OCI-LY7 (cell line): Measurements from ENCODE around the gene PACS2. TPM values are rescaled to one million over a fixed set of nuclear protein-coding genes. Genes with fewer than 3 reads are reported as not detected.
A peak's percentile ranks its signal among the peaks of the same experiment; 100 is the strongest.

ENCODE experiments used
- BruUV-seq: library from RNA; stranded (reverse); fragments of 400-500 nt; replicated peaks from 2 replicates; lab custom pipeline; 2021; lab: Mats Ljungman, UMichigan
- CTCF ChIA-PET: fragments of 300-600 bp; sonication (Branson Sonifier 250); formaldehyde crosslinking; loops from one replicate; lab custom pipeline; 2022; ENCODE audit warnings: antibody characterized with exemption; ENCODE audit not compliant: unreplicated experiment; lab: Charles Lee
- POLR2A ChIA-PET: fragments of 300-600 bp; sonication (Branson Sonifier 250); formaldehyde crosslinking; loops from one replicate; lab custom pipeline; 2022; ENCODE audit warnings: antibody characterized with exemption; lab: Charles Lee
- DNase-seq: peaks from one replicate; pipeline ENCODE4 v3.0.0-alpha.2; 2015; ENCODE audit warnings: low spot score
- H2AFZ ChIP-seq: fragments of 200-600 bp; sonication (generic), shearing (Covaris generic); 2 replicates; pipeline ENCODE4 v1.6.1; 2014; ENCODE audit warnings: mild to moderate bottlenecking, antibody characterized with exemption, low read length, moderate library complexity
- H3K27ac ChIP-seq: fragments of 200-600 bp; sonication (generic); 2 replicates; pipeline ENCODE4 v1.5.1; 2014; ENCODE audit warnings: mixed run types, low read depth, mild to moderate bottlenecking, moderate library complexity, low read length, inconsistent platforms; ENCODE audit not compliant: poor library complexity, severe bottlenecking
- H3K36me3 ChIP-seq: fragments of 200-600 bp; sonication (generic); 2 replicates; pipeline ENCODE4 v1.6.1; 2014; ENCODE audit warnings: mild to moderate bottlenecking, antibody characterized with exemption, low read length, moderate library complexity, mixed read lengths; ENCODE audit not compliant: insufficient read depth
- H3K4me1 ChIP-seq: fragments of 200-600 bp; sonication (generic); 2 replicates; pipeline ENCODE4 v1.5.1; 2014; ENCODE audit warnings: mild to moderate bottlenecking, low read length; ENCODE audit not compliant: insufficient read depth, poor library complexity, severe bottlenecking
- H3K4me2 ChIP-seq: fragments of 200-600 bp; sonication (generic); 2 replicates; pipeline ENCODE4 v1.6.1; 2014; ENCODE audit warnings: mild to moderate bottlenecking, low read length
- H3K4me3 ChIP-seq: fragments of 200-600 bp; sonication (generic); 2 replicates; pipeline ENCODE4 v1.5.1; 2014; ENCODE audit warnings: mild to moderate bottlenecking, low read depth, low read length; ENCODE audit not compliant: poor library complexity, severe bottlenecking
- H3K79me2 ChIP-seq: fragments of 200-600 bp; sonication (generic); 2 replicates; pipeline ENCODE4 v1.6.1; 2016; ENCODE audit warnings: low read depth, mild to moderate bottlenecking, low read length, moderate library complexity, mixed read lengths; ENCODE audit not compliant: insufficient read depth
- H3K9me2 ChIP-seq: fragments of 200-600 bp; sonication (generic); 2 replicates; pipeline ENCODE4 v1.6.1; 2016; ENCODE audit warnings: mild to moderate bottlenecking, low read length, mixed read lengths; ENCODE audit not compliant: insufficient read depth
- H3K9me3 ChIP-seq: fragments of 200-600 bp; sonication (generic); 2 replicates; pipeline ENCODE4 v1.6.1; 2014; ENCODE audit warnings: mild to moderate bottlenecking, mixed run types, low read length, mixed read lengths
- H4K20me1 ChIP-seq: fragments of 200-600 bp; sonication (generic); 2 replicates; pipeline ENCODE4 v1.6.1; 2014; ENCODE audit warnings: mild to moderate bottlenecking, antibody characterized with exemption, low read length, moderate library complexity, mixed read lengths; ENCODE audit not compliant: insufficient read depth
- CTCF ChIP-seq: fragments of 200-600 bp; sonication (generic); conservative IDR thresholded peaks from 2 replicates; pipeline ENCODE4 v1.5.1; 2014; ENCODE audit warnings: mild to moderate bottlenecking, antibody characterized with exemption, low read length, moderate library complexity, mixed read lengths
- EZH2phosphoT487 ChIP-seq: fragments of 200-600 bp; sonication (generic); IDR thresholded peaks from 2 replicates; pipeline ENCODE4 v1.6.1; 2018; ENCODE audit warnings: low read depth, borderline replicate concordance, mild to moderate bottlenecking, mixed run types, antibody characterized with exemption, low read length, moderate library complexity, mixed read lengths
- intact Hi-C: fragments of 100-400 bp; cut with micrococcal nuclease; formaldehyde crosslinking; loops from one replicate; pipeline ENCODE4 v1.10.0; 2022; ENCODE audit not compliant: unreplicated experiment
- total RNA-seq, 2 experiments: library from RNA; depleted of rRNA in 1 of 2; stranded (reverse); fragments of >200 nt in 1 of 2; shearing (Covaris generic) in 1 of 2; gene quantifications; 2 replicates each; pipeline ENCODE4 v1.2.3, GENCODE V29; 2014 to 2022

The PACS2 gene
- total RNA-seq, 2 experiments from 2014 or later = 45.4 to 46.9 TPM

GRCh38 chr14:105346876-105347586, 32.5 kb downstream of the PACS2 start:
- H2AFZ ChIP-seq = no peak overlapping the region

GRCh38 chr14:105347587-105347968, 33.0 kb downstream of the PACS2 start:
- Histone ChIP-seq H3K9me3 (no peaks in the 10 kb centered on the region), H2AFZ (no peak overlapping the region), H3K36me3 (no peaks in the 10 kb centered on the region), H3K79me2 (no peaks in the 10 kb centered on the region), H3K4me1 (no peaks in the 10 kb centered on the region), H3K4me3 (no peak overlapping the region), H3K4me2 (no peak overlapping the region), H3K27ac (no peak overlapping the region), H4K20me1 (no peaks in the 10 kb centered on the region; the same call in 1 of the 2 replicates), H3K9me2 (no peaks in the 10 kb centered on the region)
- CTCF ChIA-PET = no interaction called here
- intact Hi-C loops = no loop called here
- POLR2A ChIA-PET = no interaction called here
- BruUV-seq = no TSS peak
- TF ChIP-seq EZH2phosphoT487 (no peak), CTCF (no peak)
- no peak for DNase-seq

More at GRCh38 chr14:105346876-105347586, 32.5 kb downstream of the PACS2 start:
- CTCF ChIA-PET = interaction anchor here (0.6 kb wide), 1 partner anchor 378 kb away, joined by 3 read pairs; no protein-coding TSS in a partner anchor
- BruUV-seq = no TSS peak
- no peak overlapping the region for H3K27ac ChIP-seq
- peak; percentile 28 for DNase-seq
- H3K4me3 ChIP-seq = no peak overlapping the region
- H3K9me2 ChIP-seq = no peaks in the 10 kb centered on the region
- TF ChIP-seq EZH2phosphoT487 (no peak), CTCF (no peak)
- no peak overlapping the region for H3K4me2 ChIP-seq
- H3K4me1 ChIP-seq = no peaks in the 10 kb centered on the region
- H4K20me1 ChIP-seq = no peaks in the 10 kb centered on the region; the same call in 1 of the 2 replicates
- H3K79me2 ChIP-seq = no peaks in the 10 kb centered on the region
- no peaks in the 10 kb centered on the region for H3K9me3 ChIP-seq
- intact Hi-C loops = no loop called here
- H3K36me3 ChIP-seq = no peaks in the 10 kb centered on the region
- POLR2A ChIA-PET = no interaction called here
